Upper lobe of left lung (tissue), 4 donors: ENCODE results near the gene ZNF593OS.

ENCODE experiments used
- CTCF ChIP-seq, 6 experiments: fragments of 450-650 bp in 4 of 6; fragments of 200-600 bp in 2 of 6; sonication (generic) in 2 of 6; IDR thresholded peaks; one replicate each; pipeline ENCODE4 v1.5.1; 2016 to 2019; ENCODE audit warnings: antibody characterized with exemption in 6 of 6
- EP300 ChIP-seq, 4 donors: sonication (generic); formaldehyde crosslinking; IDR thresholded peaks; one replicate each; pipeline ENCODE4 v1.5.1; 2017; ENCODE audit warnings: antibody characterized with exemption in 4 of 4, control low read depth in 2 of 4
- POLR2A ChIP-seq, 4 donors: fragments of 450-650 bp; IDR thresholded peaks; one replicate each; pipeline ENCODE4 v1.5.1; 2016 to 2017; ENCODE audit warnings: antibody characterized with exemption in 4 of 4, mild to moderate bottlenecking in 2 of 4

GRCh38 chr1:26138974-26139558 lies 32.6 kb downstream of the ZNF593OS start:
- TF ChIP-seq CTCF (IDR thresholded peaks at IDR 0.05): no peak
- TF ChIP-seq EP300 (IDR thresholded peaks at IDR 0.05): no peak
- no peak for TF ChIP-seq POLR2A (IDR thresholded peaks at IDR 0.05)
